K562 (cell line): ENCODE data around the gene BCAR1. TPM values are rescaled to one million over a fixed set of nuclear protein-coding genes. Genes with fewer than 3 reads are reported as not detected.

ENCODE experiments used
- ATAC-seq: fragments of 200-7000 bp; cut with Tn5 transposase; 3 replicates; pipeline ENCODE4 v1.9.1; 2020; ENCODE audit warnings: moderate library complexity
- BruUV-seq: library from RNA; stranded (reverse); fragments of 400-500 nt; replicated peaks from 2 replicates; lab custom pipeline; 2021; lab: Mats Ljungman, UMichigan
- CTCF ChIA-PET: fragments of 300-600 bp; formaldehyde crosslinking; extraction: SDS; loops from one replicate; lab custom pipeline; 2021; ENCODE audit warnings: low intra/inter-chr PET ratio; lab: Yijun Ruan, JAX
- POLR2A ChIA-PET: fragments of 300-600, 350-650 bp; sonication (Branson Sonifier 250); formaldehyde crosslinking; extraction: SDS; loops from one replicate; lab custom pipeline; 2021; ENCODE audit warnings: antibody characterized with exemption, inconsistent platforms; lab: Yijun Ruan, JAX
- DNase-seq, 4 experiments: peaks; one replicate each; pipeline versions ENCODE4 v3.0.0 to v3.0.0-alpha.2; 2011 to 2018; ENCODE audit warnings: low spot score in 3 of 4, mixed read lengths in 3 of 4; ENCODE audit errors: extremely low read depth in 1 of 4
- FAIRE-seq: peaks from 2 replicates; lab custom pipeline; 2011; peaks lifted over from hg19 to GRCh38; lab: Jason Lieb, UNC
- H2AFZ ChIP-seq: 2 replicates; pipeline ENCODE4 v1.6.0; 2011; ENCODE audit warnings: low read depth, low read length, control low read depth, inconsistent platforms
- H3K27ac ChIP-seq: fragments of 200-600 bp; 3 replicates; pipeline ENCODE4 v1.8.0; 2011; ENCODE audit warnings: low read depth, mild to moderate bottlenecking, control low read depth, inconsistent platforms, low read length, moderate library complexity, mixed read lengths; ENCODE audit errors: extremely low read depth
- H3K27me3 ChIP-seq, 2 experiments: fragments of 300-600 bp in 1 of 2; 2 replicates in 1 of 2; 3 replicates in 1 of 2; pipeline versions ENCODE4 v1.6.0 to v1.8.0; 2011; ENCODE audit warnings: inconsistent platforms in 2 of 2, low read length in 2 of 2, mild to moderate bottlenecking in 1 of 2, mixed read lengths in 1 of 2, moderate library complexity in 1 of 2; ENCODE audit not compliant: control insufficient read depth in 2 of 2, insufficient read depth in 2 of 2
- H3K36me3 ChIP-seq: fragments of 300-600 bp; 3 replicates; pipeline ENCODE4 v1.8.0; 2011; ENCODE audit warnings: mild to moderate bottlenecking, low read length, inconsistent platforms; ENCODE audit not compliant: control insufficient read depth, insufficient read depth
- H3K4me1 ChIP-seq, 2 experiments: fragments of 200-600 bp in 1 of 2; replicated peaks in 1 of 2; 2 replicates in 1 of 2; 3 replicates in 1 of 2; pipeline versions ENCODE4 v1.5.1 to v1.8.0; 2011; ENCODE audit warnings: inconsistent platforms in 2 of 2, low read length in 2 of 2, mild to moderate bottlenecking in 1 of 2, mixed read lengths in 1 of 2, moderate library complexity in 1 of 2; ENCODE audit not compliant: control insufficient read depth in 2 of 2, insufficient read depth in 2 of 2
- H3K4me2 ChIP-seq: 2 replicates; pipeline ENCODE4 v1.6.1; 2011; ENCODE audit warnings: low read length, control low read depth, inconsistent platforms, mixed read lengths; ENCODE audit not compliant: insufficient read depth
- H3K4me3 ChIP-seq: fragments of 200-600 bp; sonication (generic), shearing (Covaris generic); 2 replicates; pipeline ENCODE4 v1.5.1; 2016; ENCODE audit warnings: control low read depth, inconsistent platforms
- H3K79me2 ChIP-seq: fragments of 200-600 bp; 3 replicates; pipeline ENCODE4 v1.8.0; 2011; ENCODE audit warnings: low read length, inconsistent platforms; ENCODE audit not compliant: control insufficient read depth, insufficient read depth
- H3K9ac ChIP-seq, 2 experiments: 2 replicates each; pipeline versions ENCODE4 v1.6.0 to v1.6.1; 2011; ENCODE audit warnings: low read depth in 2 of 2, low read length in 2 of 2, control low read depth in 1 of 2, inconsistent platforms in 1 of 2, mild to moderate bottlenecking in 1 of 2, mixed read lengths in 1 of 2; ENCODE audit not compliant: insufficient read depth in 1 of 2
- H3K9me1 ChIP-seq: one replicate; pipeline ENCODE4 v1.6.0; 2011; ENCODE audit warnings: inconsistent platforms, mild to moderate bottlenecking, low read length, moderate library complexity; ENCODE audit not compliant: control insufficient read depth, insufficient read depth
- H3K9me3 ChIP-seq: replicated peaks from 2 replicates; pipeline ENCODE4 v1.5.1; 2011; ENCODE audit warnings: low read depth, low read length, inconsistent platforms; ENCODE audit not compliant: control insufficient read depth, insufficient read depth
- H4K20me1 ChIP-seq: replicated peaks from 2 replicates; pipeline ENCODE4 v1.6.1; 2011; ENCODE audit warnings: low read length, inconsistent platforms, mixed read lengths; ENCODE audit not compliant: control insufficient read depth, insufficient read depth
- ERF ChIP-seq: fragments of 450-650 bp; formaldehyde crosslinking; IDR thresholded peaks from 2 replicates; pipeline ENCODE4 v1.4.0; 2020; ENCODE audit warnings: mild to moderate bottlenecking, mixed read lengths
- GABPB1 ChIP-seq: sonication (generic); formaldehyde crosslinking; IDR thresholded peaks from 2 replicates; pipeline ENCODE4 v1.8.0; 2022; ENCODE audit warnings: mild to moderate bottlenecking, missing genetic modification reagents
- JUN ChIP-seq, 2 experiments: sonication (generic) in 1 of 2; formaldehyde crosslinking in 1 of 2; IDR thresholded peaks; 2 replicates each; pipeline versions ENCODE4 v1.6.1 to v1.8.0; 2012 to 2022; ENCODE audit warnings: borderline replicate concordance in 2 of 2, mild to moderate bottlenecking in 2 of 2, improper control_type of control experiment in 1 of 2, low read depth in 1 of 2, low read length in 1 of 2, missing genetic modification reagents in 1 of 2
- NFXL1 ChIP-seq: fragments of 450-650 bp; formaldehyde crosslinking; IDR thresholded peaks from 2 replicates; pipeline ENCODE4 v1.4.0; 2021; ENCODE audit warnings: mild to moderate bottlenecking
- PML ChIP-seq: IDR thresholded peaks from 2 replicates; pipeline ENCODE4 v1.6.1; 2012; ENCODE audit warnings: low read length, inconsistent platforms
- POLR3A ChIP-seq: IDR thresholded peaks from 2 replicates; pipeline ENCODE4 v1.6.1; 2011; ENCODE audit warnings: borderline replicate concordance, mild to moderate bottlenecking, moderate library complexity; ENCODE audit not compliant: insufficient read length, insufficient read depth; ENCODE audit errors: extremely low read depth
- RFX1 ChIP-seq: fragments of 450-650 bp; IDR thresholded peaks from 2 replicates; pipeline ENCODE4 v1.6.1; 2016; ENCODE audit warnings: mild to moderate bottlenecking, moderate library complexity
- YY1 ChIP-seq, 3 experiments: IDR thresholded peaks; 2 replicates each; pipeline ENCODE4 v1.6.1; 2011; ENCODE audit warnings: low read length in 2 of 3, mild to moderate bottlenecking in 2 of 3, moderate library complexity in 2 of 3, borderline replicate concordance in 1 of 3, control low read depth in 1 of 3, low read depth in 1 of 3; ENCODE audit not compliant: insufficient read depth in 3 of 3, insufficient replicate concordance in 2 of 3, control insufficient read depth in 1 of 3, insufficient read length in 1 of 3; ENCODE audit errors: extremely low read depth in 1 of 3
- ZNF12 ChIP-seq: sonication (generic); formaldehyde crosslinking; IDR thresholded peaks from 2 replicates; pipeline ENCODE4 v1.4.0; 2020; ENCODE audit warnings: mild to moderate bottlenecking, missing genetic modification reagents
- ZNF695 ChIP-seq: fragments of 450-650 bp; formaldehyde crosslinking; IDR thresholded peaks from 2 replicates; pipeline ENCODE4 v1.4.0; 2020; ENCODE audit warnings: mild to moderate bottlenecking, moderate library complexity
- WGBS: fragments of 100-300 bp; shearing (Covaris generic); methylation state at CpG from one replicate; pipeline ENCODE4 v1.1.6; 2016; ENCODE audit warnings: low coverage, mixed read lengths; ENCODE audit not compliant: insufficient coverage; ENCODE audit errors: missing lambda C conversion rate; 5-methylcytosine and 5-hydroxymethylcytosine counted together
- in situ Hi-C: fragments of 300-500 bp; cut with MboI; formaldehyde crosslinking; loops from 4 replicates; pipeline ENCODE4 v1.15.0; 2018; ENCODE audit warnings: inconsistent platforms, mixed read lengths
- intact Hi-C: fragments of 100-400 bp; cut with micrococcal nuclease; formaldehyde crosslinking; loops from 2 replicates; pipeline ENCODE4 v1.14.2; 2022
- polyA plus RNA-seq, 8 experiments: library from polyadenylated mRNA; depleted of rRNA in 4 of 8; stranded (reverse) in 5 of 8; unstranded in 3 of 8; fragments of >200 nt; fragmentation: Nextera tagmentation in 2 of 8; fragmentation: Illumina TruSeq in 1 of 8; extraction: Ambion mirVana in 2 of 8; extraction: Trizol in 1 of 8; gene quantifications; 2 replicates each; pipeline versions ENCODE4 v1.2.1 to v1.2.3, GENCODE V29; 2011 to 2014; ENCODE audit warnings: inconsistent platforms in 1 of 8, missing spikeins in 1 of 8
- total RNA-seq, 7 experiments: library from RNA; depleted of rRNA in 6 of 7; stranded (reverse); fragments of >200 nt in 6 of 7; fragmentation: Illumina TruSeq in 2 of 7; extraction: Trizol in 2 of 7; gene quantifications; 2 replicates each; pipeline versions ENCODE4 v1.2.1 to v1.2.3, GENCODE V29; 2011 to 2021; ENCODE audit warnings: low replicate concordance in 1 of 7
- TF ChIP-seq, protein P1 (sequence below): fragments of 250-450 bp; sonication (Bioruptor Pico); IDR thresholded peaks from 2 replicates; pipeline ENCODE4 v1.5.0; 2020; ENCODE audit warnings: mild to moderate bottlenecking
- TF ChIP-seq, protein P2 (sequence below): fragments of 450-650 bp; IDR thresholded peaks from 2 replicates; pipeline ENCODE4 v1.6.1; 2016; ENCODE audit warnings: antibody characterized with exemption
- TF ChIP-seq, protein P3 (sequence below): fragments of 450-650 bp; IDR thresholded peaks from 2 replicates; pipeline ENCODE4 v1.6.1; 2017; ENCODE audit warnings: mild to moderate bottlenecking, moderate library complexity

The BCAR1 gene
- total and polyA plus RNA-seq, 9 of the 15 experiments (the other 6 are each of a cell fraction or from before 2014, with no cell fraction given), result 0.10 to 26.3 (median 3.6) TPM

DNA sequence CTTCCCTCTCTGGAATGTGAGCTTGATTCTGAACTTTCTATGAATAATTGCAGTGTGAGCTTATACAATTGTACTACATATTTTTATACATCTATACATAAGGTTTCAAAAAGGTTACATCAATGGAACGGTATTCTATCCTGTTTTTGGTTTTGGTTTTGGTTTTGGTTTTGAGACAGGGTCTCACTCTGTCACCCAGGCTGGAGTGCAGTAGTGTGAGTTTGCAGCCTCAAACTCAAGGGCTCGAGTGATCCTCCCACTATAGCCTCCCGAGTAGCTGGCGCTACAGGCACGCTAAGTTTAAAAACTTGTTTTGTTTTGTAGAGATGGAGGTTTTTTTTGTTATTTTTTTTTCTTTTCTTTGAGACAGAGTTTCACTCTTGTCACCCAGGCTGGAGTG lies 31.6 kb downstream of the BCAR1 start:
- no peak overlapping the region for H3K9ac ChIP-seq
- no peak overlapping the region for H2AFZ ChIP-seq
- FAIRE-seq, result no peak
- no peaks in the 10 kb centered on the region for H3K9me3 ChIP-seq
- WGBS, result 14% methylated on average over 5 of the region's 5 CpGs
- intact Hi-C loops (no loop called here), in situ Hi-C loops (loop anchor here (25.0 kb wide), 1 partner anchor 1967 kb away; the partner anchor contains the start of genes MON1B and SYCE1L)
- H3K4me3 ChIP-seq, result no peak overlapping the region
- H3K4me2 ChIP-seq, result no peak overlapping the region
- H3K9me1 ChIP-seq, result no peaks in the 10 kb centered on the region
- peaks cover 0 to 14% of the 10 kb centered on the region in 2 experiments; a peak in 1 of 5 replicates for H3K4me1 ChIP-seq
- H3K27ac ChIP-seq, result no peak overlapping the region
- no peaks in the 10 kb centered on the region for H3K79me2 ChIP-seq
- TF ChIP-seq RFX1, result no peak
- no peak for TF ChIP-seq NFXL1 (CRISPR knock-in tag)
- no peak for TF ChIP-seq PML
- no peak for TF ChIP-seq GABPB1 (CRISPR knock-in tag)
- no peak for TF ChIP-seq ZNF12 (CRISPR knock-in tag)
- TF ChIP-seq, protein P1, sequence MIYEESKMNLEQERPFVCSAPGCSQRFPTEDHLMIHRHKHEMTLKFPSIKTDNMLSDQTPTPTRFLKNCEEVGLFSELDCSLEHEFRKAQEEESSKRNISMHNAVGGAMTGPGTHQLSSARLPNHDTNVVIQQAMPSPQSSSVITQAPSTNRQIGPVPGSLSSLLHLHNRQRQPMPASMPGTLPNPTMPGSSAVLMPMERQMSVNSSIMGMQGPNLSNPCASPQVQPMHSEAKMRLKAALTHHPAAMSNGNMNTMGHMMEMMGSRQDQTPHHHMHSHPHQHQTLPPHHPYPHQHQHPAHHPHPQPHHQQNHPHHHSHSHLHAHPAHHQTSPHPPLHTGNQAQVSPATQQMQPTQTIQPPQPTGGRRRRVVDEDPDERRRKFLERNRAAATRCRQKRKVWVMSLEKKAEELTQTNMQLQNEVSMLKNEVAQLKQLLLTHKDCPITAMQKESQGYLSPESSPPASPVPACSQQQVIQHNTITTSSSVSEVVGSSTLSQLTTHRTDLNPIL (CRISPR knock-in tag), result no peak
- TF ChIP-seq ZNF695 (CRISPR knock-in tag), result no peak
- no peak for TF ChIP-seq YY1 (IDR thresholded peaks at IDR 0.05; ENCODE audit: borderline replicate concordance in 1 of 3, control insufficient read depth in 1 of 3, extremely low read depth in 1 of 3, insufficient read depth in 3 of 3, insufficient read length in 1 of 3, insufficient replicate concordance in 2 of 3, low read depth in 1 of 3, low read length in 2 of 3)
- TF ChIP-seq, protein P2, sequence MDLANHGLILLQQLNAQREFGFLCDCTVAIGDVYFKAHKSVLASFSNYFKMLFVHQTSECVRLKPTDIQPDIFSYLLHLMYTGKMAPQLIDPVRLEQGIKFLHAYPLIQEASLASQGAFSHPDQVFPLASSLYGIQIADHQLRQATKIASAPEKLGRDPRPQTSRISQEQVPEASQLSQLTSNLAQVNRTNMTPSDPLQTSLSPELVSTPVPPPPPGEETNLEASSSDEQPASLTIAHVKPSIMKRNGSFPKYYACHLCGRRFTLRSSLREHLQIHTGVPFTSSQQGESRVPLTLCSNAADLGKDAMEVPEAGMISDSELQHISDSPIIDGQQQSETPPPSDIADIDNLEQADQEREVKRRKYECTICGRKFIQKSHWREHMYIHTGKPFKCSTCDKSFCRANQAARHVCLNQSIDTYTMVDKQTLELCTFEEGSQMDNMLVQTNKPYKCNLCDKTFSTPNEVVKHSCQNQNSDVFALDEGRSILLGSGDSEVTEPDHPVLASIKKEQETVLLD, result no peak
- TF ChIP-seq, protein P3, sequence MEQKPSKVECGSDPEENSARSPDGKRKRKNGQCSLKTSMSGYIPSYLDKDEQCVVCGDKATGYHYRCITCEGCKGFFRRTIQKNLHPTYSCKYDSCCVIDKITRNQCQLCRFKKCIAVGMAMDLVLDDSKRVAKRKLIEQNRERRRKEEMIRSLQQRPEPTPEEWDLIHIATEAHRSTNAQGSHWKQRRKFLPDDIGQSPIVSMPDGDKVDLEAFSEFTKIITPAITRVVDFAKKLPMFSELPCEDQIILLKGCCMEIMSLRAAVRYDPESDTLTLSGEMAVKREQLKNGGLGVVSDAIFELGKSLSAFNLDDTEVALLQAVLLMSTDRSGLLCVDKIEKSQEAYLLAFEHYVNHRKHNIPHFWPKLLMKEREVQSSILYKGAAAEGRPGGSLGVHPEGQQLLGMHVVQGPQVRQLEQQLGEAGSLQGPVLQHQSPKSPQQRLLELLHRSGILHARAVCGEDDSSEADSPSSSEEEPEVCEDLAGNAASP, result no peak
- no peak for TF ChIP-seq JUN (IDR thresholded peaks at IDR 0.05; ENCODE audit: borderline replicate concordance, low read depth, low read length)
- TF ChIP-seq JUN (CRISPR knock-in tag; IDR thresholded peaks at IDR 0.05; ENCODE audit: borderline replicate concordance), result no peak
- TF ChIP-seq ERF (CRISPR knock-in tag), result no peak
- no peak for TF ChIP-seq POLR3A
- TF ChIP-seq, all 486 proteins: peak for 0
- ATAC-seq, result no peak; the same call in 2 of the 3 replicates
- Histone ChIP-seq H3K27me3 (peaks cover 5 to 9% of the 10 kb centered on the region in 2 experiments; a peak in 3 of 5 replicates), H4K20me1 (no peaks in the 10 kb centered on the region), H3K36me3 (no peaks in the 10 kb centered on the region)
- DNase-seq, result no peak
- POLR2A ChIA-PET, result interaction anchor here (0.6 kb wide), 3 partner anchors 86 to 186 kb away, joined by 3 to 6 read pairs (median 4); no protein-coding TSS in a partner anchor
- no TSS peak for BruUV-seq
- CTCF ChIA-PET, result no interaction called here
